Measurements from ENCODE around the gene WRNIP1.

- TF ChIP-seq, protein P1, sequence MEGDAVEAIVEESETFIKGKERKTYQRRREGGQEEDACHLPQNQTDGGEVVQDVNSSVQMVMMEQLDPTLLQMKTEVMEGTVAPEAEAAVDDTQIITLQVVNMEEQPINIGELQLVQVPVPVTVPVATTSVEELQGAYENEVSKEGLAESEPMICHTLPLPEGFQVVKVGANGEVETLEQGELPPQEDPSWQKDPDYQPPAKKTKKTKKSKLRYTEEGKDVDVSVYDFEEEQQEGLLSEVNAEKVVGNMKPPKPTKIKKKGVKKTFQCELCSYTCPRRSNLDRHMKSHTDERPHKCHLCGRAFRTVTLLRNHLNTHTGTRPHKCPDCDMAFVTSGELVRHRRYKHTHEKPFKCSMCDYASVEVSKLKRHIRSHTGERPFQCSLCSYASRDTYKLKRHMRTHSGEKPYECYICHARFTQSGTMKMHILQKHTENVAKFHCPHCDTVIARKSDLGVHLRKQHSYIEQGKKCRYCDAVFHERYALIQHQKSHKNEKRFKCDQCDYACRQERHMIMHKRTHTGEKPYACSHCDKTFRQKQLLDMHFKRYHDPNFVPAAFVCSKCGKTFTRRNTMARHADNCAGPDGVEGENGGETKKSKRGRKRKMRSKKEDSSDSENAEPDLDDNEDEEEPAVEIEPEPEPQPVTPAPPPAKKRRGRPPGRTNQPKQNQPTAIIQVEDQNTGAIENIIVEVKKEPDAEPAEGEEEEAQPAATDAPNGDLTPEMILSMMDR (conservative IDR thresholded peaks at IDR 0.05): no peak
- TF ChIP-seq ZFX (IDR thresholded peaks at IDR 0.05): no peak
Observed at GRCh38 chr6:2812695-2813094, 47.5 kb downstream of the WRNIP1 start.

Data from C4-2B (cell line).